ENCODE measurements around the gene SAP130.

SAP130 gene

DNA sequence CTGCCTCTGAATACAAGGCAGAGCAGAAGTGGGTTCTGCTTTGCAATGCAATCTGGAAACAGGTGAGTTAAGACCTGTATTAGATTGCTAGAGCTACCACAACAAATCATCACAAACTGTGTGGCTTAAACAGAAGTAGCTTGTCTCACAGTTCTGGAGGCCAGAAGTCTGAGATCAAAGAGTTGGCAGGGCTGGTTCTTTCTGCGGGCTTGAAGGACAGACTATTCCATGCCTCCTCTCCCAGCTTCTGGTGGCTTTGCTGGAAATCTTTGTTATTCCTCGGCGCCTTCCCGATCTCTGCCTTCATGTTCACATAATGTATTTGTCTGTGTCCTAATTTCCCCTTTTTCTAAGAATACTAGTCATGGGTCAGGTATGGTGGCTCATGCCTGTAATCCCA lies 58.4 kb downstream of the SAP130 start:
- CTCF ChIA-PET = no interaction called here
- no peak overlapping the region for H3K27ac ChIP-seq
- no peak for DNase-seq (ENCODE audit: low spot score)
- POLR2A ChIA-PET (ENCODE audit: low non-redundant PET) = no interaction called here
- TF ChIP-seq, protein P1, sequence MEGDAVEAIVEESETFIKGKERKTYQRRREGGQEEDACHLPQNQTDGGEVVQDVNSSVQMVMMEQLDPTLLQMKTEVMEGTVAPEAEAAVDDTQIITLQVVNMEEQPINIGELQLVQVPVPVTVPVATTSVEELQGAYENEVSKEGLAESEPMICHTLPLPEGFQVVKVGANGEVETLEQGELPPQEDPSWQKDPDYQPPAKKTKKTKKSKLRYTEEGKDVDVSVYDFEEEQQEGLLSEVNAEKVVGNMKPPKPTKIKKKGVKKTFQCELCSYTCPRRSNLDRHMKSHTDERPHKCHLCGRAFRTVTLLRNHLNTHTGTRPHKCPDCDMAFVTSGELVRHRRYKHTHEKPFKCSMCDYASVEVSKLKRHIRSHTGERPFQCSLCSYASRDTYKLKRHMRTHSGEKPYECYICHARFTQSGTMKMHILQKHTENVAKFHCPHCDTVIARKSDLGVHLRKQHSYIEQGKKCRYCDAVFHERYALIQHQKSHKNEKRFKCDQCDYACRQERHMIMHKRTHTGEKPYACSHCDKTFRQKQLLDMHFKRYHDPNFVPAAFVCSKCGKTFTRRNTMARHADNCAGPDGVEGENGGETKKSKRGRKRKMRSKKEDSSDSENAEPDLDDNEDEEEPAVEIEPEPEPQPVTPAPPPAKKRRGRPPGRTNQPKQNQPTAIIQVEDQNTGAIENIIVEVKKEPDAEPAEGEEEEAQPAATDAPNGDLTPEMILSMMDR (conservative IDR thresholded peaks at IDR 0.05; ENCODE audit: low read depth) = no peak

DNA sequence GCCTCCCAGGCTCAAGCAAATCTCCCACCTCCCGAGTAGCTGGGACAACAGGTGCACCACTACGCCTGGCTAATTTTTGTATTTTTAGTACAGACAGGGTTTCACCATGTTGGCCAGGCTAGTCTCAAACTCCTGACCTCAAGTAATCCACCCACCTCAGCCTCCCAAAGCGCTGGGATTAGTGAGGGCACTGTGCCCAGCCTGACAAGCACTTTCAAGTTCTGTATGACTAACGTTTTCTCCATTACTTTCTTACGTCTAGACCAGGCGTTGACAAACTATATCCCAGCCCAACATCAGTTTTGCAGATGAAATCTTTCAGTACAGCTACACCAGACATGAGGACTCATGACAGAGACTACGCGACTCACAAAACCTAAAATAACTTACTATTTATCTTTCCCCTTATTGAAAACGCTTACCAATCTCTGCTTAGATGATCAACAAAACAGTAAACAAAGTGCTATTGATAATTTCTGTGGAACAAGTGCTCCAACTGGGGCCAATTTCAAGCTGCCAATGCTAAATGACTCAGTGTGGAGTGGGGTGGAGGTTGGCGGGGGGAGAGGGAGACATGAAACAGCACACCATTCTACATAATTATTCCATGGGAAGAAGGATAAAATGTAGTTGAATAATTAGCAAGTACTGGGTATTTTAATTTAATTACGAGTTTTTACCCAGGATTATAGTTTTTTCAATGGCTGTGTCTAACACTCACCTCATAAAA lies 59.1 kb downstream of the SAP130 start:
- CTCF ChIA-PET = no interaction called here
- POLR2A ChIA-PET (ENCODE audit: low non-redundant PET) = no interaction called here
- TF ChIP-seq, protein P1 (conservative IDR thresholded peaks at IDR 0.05; ENCODE audit: low read depth) = no peak
- no peak for DNase-seq (ENCODE audit: low spot score)
- no peak overlapping the region for H3K27ac ChIP-seq

DNA sequence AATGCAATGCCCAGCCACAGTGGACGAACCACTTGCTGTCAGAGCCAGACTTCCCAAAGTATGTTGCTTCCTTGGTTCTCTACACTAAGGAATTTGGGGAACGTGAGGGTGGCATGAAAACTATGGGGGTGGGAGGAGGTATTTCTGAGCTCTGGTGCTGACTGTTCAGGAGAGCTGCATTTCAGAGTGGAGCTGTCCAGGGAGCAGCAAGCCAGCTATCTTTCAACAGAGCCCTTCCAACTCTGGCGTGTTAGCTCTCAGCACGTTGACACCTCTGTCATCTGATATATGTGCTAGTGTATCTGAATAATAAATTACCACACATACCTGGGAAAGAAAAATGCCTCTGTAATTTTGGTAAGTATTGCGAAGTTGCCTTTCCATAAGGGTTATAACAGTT lies 66.1 kb downstream of the SAP130 start:
- TF ChIP-seq, protein P1 (conservative IDR thresholded peaks at IDR 0.05; ENCODE audit: low read depth) = no peak
- H3K27ac ChIP-seq = no peak overlapping the region
- ChIA-PET POLR2A (ENCODE audit: low non-redundant PET) (no interaction called here), CTCF (interaction anchor here (0.6 kb wide), 1 partner anchor 39 kb away, joined by 4 read pairs; no protein-coding TSS in a partner anchor)
- DNase-seq (ENCODE audit: low spot score) = no peak

DNA sequence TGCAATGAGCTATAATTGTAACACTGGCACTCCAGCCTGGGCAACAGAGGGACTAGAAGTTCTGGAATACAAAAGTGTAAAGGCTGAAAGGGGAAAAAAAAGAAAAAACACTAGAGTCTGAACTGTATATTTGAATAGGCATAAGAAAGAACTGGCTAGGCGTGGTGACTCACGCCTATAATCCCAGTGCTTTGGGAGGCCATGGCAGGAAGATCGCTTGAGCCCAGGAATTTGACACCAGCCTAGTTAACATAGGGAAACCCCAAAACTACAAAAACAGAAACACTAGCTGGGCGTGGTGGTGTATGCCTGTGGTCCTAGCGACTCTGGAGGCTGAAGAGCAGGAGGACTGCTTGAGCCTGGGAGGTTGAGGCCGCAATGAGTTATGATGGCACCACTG lies 70.6 kb downstream of the SAP130 start:
- POLR2A ChIA-PET (ENCODE audit: low non-redundant PET) = no interaction called here
- no peak overlapping the region for H3K27ac ChIP-seq
- DNase-seq (ENCODE audit: low spot score) = no peak
- TF ChIP-seq, protein P1 (conservative IDR thresholded peaks at IDR 0.05; ENCODE audit: low read depth) = no peak
- CTCF ChIA-PET = no interaction called here

DNA sequence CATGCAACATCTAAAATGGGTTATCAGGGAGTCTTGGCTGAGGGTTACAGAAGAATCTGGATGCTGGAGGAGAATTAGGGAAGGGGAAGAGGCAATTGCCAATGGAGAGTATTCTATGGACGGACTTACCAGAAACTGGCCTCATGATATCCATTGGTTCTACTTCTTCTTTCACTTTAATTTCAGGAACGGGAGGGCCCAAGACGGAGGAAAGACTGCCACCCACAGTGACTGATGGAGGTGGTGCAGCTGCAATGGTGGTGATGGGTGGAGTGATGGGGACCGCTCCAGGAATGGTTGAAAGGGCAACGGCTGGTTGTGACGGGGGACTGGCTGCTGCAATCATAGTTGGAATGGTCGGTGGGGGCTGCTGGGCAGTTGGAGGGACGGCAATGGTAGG lies 73.0 kb downstream of the SAP130 start:
- H3K27ac ChIP-seq = no peak overlapping the region
- no peak for DNase-seq (ENCODE audit: low spot score)
- CTCF ChIA-PET = no interaction called here
- TF ChIP-seq, protein P1 (conservative IDR thresholded peaks at IDR 0.05; ENCODE audit: low read depth) = no peak
- POLR2A ChIA-PET (ENCODE audit: low non-redundant PET) = no interaction called here

- H3K27ac ChIP-seq = no peak overlapping the region
- no peak for DNase-seq (ENCODE audit: low spot score)
- POLR2A ChIA-PET (ENCODE audit: low non-redundant PET) = no interaction called here
- TF ChIP-seq, protein P1 (conservative IDR thresholded peaks at IDR 0.05; ENCODE audit: low read depth) = no peak
- CTCF ChIA-PET = no interaction called here
Observed at GRCh38 chr2:127953849-127954248, 74.0 kb downstream of the SAP130 start.

Measured in RWPE1 (cell line).